ENCODE measurements around the gene AGFG1.

GRCh38 chr2:227450311-227450841, 21.6 kb upstream of the AGFG1 start:
- TF ChIP-seq, protein P1, sequence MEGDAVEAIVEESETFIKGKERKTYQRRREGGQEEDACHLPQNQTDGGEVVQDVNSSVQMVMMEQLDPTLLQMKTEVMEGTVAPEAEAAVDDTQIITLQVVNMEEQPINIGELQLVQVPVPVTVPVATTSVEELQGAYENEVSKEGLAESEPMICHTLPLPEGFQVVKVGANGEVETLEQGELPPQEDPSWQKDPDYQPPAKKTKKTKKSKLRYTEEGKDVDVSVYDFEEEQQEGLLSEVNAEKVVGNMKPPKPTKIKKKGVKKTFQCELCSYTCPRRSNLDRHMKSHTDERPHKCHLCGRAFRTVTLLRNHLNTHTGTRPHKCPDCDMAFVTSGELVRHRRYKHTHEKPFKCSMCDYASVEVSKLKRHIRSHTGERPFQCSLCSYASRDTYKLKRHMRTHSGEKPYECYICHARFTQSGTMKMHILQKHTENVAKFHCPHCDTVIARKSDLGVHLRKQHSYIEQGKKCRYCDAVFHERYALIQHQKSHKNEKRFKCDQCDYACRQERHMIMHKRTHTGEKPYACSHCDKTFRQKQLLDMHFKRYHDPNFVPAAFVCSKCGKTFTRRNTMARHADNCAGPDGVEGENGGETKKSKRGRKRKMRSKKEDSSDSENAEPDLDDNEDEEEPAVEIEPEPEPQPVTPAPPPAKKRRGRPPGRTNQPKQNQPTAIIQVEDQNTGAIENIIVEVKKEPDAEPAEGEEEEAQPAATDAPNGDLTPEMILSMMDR (conservative IDR thresholded peaks at IDR 0.05 in 1 of 2, IDR thresholded peaks at IDR 0.05 in 1 of 2; ENCODE audit: low read depth in 1 of 2, low read length in 2 of 2) = no peak
- no peak for TF ChIP-seq EZH2 (IDR thresholded peaks at IDR 0.05; ENCODE audit: low read length, missing control alignments)

Data from fibroblast of lung (primary cell).